Liver (tissue), 9 donors: ENCODE measurements around the gene GLOD4. TPM values are rescaled to one million over a fixed set of nuclear protein-coding genes. Genes with fewer than 3 reads are reported as not detected.

Experiments
- DNase-seq: peaks from one replicate; pipeline ENCODE4 v3.0.0-alpha.2; 2017; ENCODE audit warnings: low spot score
- H3K27ac ChIP-seq, 2 donors: one replicate each; pipeline ENCODE4 v1.7.0; 2013; ENCODE audit warnings: inconsistent platforms in 2 of 2, low read length in 2 of 2, control low read depth in 1 of 2, low read depth in 1 of 2, mild to moderate bottlenecking in 1 of 2
- H3K27me3 ChIP-seq, 4 donors: one replicate each; pipeline versions ENCODE4 v1.6.1 to v1.7.0; 2013; ENCODE audit warnings: low read length in 3 of 4, inconsistent platforms in 1 of 4, mild to moderate bottlenecking in 1 of 4, moderate library complexity in 1 of 4; ENCODE audit not compliant: control insufficient read depth in 4 of 4, insufficient read depth in 4 of 4
- H3K36me3 ChIP-seq, 4 donors: one replicate each; pipeline versions ENCODE4 v1.6.1 to v1.7.0; 2013; ENCODE audit warnings: low read length in 3 of 4, mild to moderate bottlenecking in 3 of 4, low read depth in 1 of 4, moderate library complexity in 1 of 4; ENCODE audit not compliant: control insufficient read depth in 4 of 4, insufficient read depth in 3 of 4
- H3K4me1 ChIP-seq, 4 donors: one replicate each; pipeline versions ENCODE4 v1.6.1 to v1.7.0; 2013; ENCODE audit warnings: low read length in 3 of 4, mild to moderate bottlenecking in 3 of 4, moderate library complexity in 1 of 4; ENCODE audit not compliant: control insufficient read depth in 4 of 4, insufficient read depth in 4 of 4
- H3K4me3 ChIP-seq, 3 donors: one replicate each; pipeline versions ENCODE4 v1.6.1 to v1.7.0; 2013; ENCODE audit warnings: low read length in 3 of 3, control low read depth in 1 of 3, low read depth in 1 of 3, mild to moderate bottlenecking in 1 of 3
- H3K9ac ChIP-seq, 2 donors: one replicate each; pipeline ENCODE4 v1.7.0; 2013; ENCODE audit warnings: low read length in 2 of 2, mild to moderate bottlenecking in 2 of 2, moderate library complexity in 2 of 2, control low read depth in 1 of 2, low read depth in 1 of 2
- H3K9me3 ChIP-seq, 4 donors: one replicate each; pipeline versions ENCODE4 v1.6.1 to v1.7.0; 2013; ENCODE audit warnings: low read length in 3 of 4; ENCODE audit not compliant: control insufficient read depth in 4 of 4
- ATF3 ChIP-seq: IDR thresholded peaks from 2 replicates; pipeline ENCODE4 v1.6.1; 2016; ENCODE audit warnings: antibody characterized with exemption
- CTCF ChIP-seq: fragments of 150-350 bp; IDR thresholded peaks from 2 replicates; pipeline ENCODE4 v1.5.1; 2017; ENCODE audit warnings: improper control_type of control experiment, low read depth, low read length; ENCODE audit not compliant: missing input control
- EGR1 ChIP-seq, 2 donors: IDR thresholded peaks; 2 replicates each; pipeline ENCODE4 v1.6.1; 2016 to 2018; ENCODE audit warnings: antibody characterized with exemption in 2 of 2, low read depth in 2 of 2
- FOXA1 ChIP-seq: IDR thresholded peaks from 2 replicates; pipeline ENCODE4 v1.6.1; 2016; ENCODE audit warnings: antibody characterized with exemption
- FOXA2 ChIP-seq: IDR thresholded peaks from 2 replicates; pipeline ENCODE4 v1.6.1; 2016; ENCODE audit warnings: antibody characterized with exemption
- GABPA ChIP-seq, 2 donors: IDR thresholded peaks in 1 of 2; conservative IDR thresholded peaks in 1 of 2; 2 replicates each; pipeline ENCODE4 v1.6.1; 2016; ENCODE audit warnings: antibody characterized with exemption in 2 of 2, mild to moderate bottlenecking in 1 of 2, moderate library complexity in 1 of 2
- HNF4A ChIP-seq, 2 donors: conservative IDR thresholded peaks; 2 replicates each; pipeline ENCODE4 v1.6.1; 2016; ENCODE audit warnings: antibody characterized with exemption in 2 of 2, mild to moderate bottlenecking in 2 of 2
- HNF4G ChIP-seq: IDR thresholded peaks from 2 replicates; pipeline ENCODE4 v1.6.1; 2016; ENCODE audit warnings: antibody characterized with exemption
- NR2F2 ChIP-seq: IDR thresholded peaks from 2 replicates; pipeline ENCODE4 v1.6.1; 2016; ENCODE audit warnings: antibody characterized with exemption
- RAD21 ChIP-seq, 2 donors: IDR thresholded peaks; 2 replicates each; pipeline ENCODE4 v1.6.1; 2016; ENCODE audit warnings: antibody characterized with exemption in 2 of 2, mild to moderate bottlenecking in 2 of 2
- REST ChIP-seq: IDR thresholded peaks from 2 replicates; pipeline ENCODE4 v1.6.1; 2016; ENCODE audit warnings: antibody characterized with exemption, mild to moderate bottlenecking
- RXRA ChIP-seq, 2 donors: IDR thresholded peaks; 2 replicates each; pipeline ENCODE4 v1.6.1; 2017 to 2018; ENCODE audit warnings: antibody characterized with exemption in 2 of 2, mild to moderate bottlenecking in 1 of 2
- SP1 ChIP-seq: IDR thresholded peaks from 2 replicates; pipeline ENCODE4 v1.6.1; 2018; ENCODE audit warnings: antibody characterized with exemption, mild to moderate bottlenecking
- TAF1 ChIP-seq: conservative IDR thresholded peaks from 2 replicates; pipeline ENCODE4 v1.6.1; 2016; ENCODE audit warnings: antibody characterized with exemption, mild to moderate bottlenecking
- YY1 ChIP-seq: IDR thresholded peaks from 2 replicates; pipeline ENCODE4 v1.6.1; 2016; ENCODE audit warnings: antibody characterized with exemption, mild to moderate bottlenecking
- WGBS: extraction: QIAGEN DNeasy Blood & Tissue Kit; methylation state at CpG from one replicate; pipeline ENCODE4 v1.1.7; 2013; 5-methylcytosine and 5-hydroxymethylcytosine counted together
- polyA plus RNA-seq, 2 donors: library from polyadenylated mRNA; stranded (reverse) in 1 of 2; unstranded in 1 of 2; fragments of 200-250 nt in 1 of 2; fragments of >200 nt in 1 of 2; fragmentation: Nextera tagmentation in 1 of 2; extraction: Ambion mirVana in 1 of 2; gene quantifications; one replicate each; pipeline versions ENCODE4 v1.2.1 to v1.2.3, GENCODE V29; 2013 to 2015
- total RNA-seq, 2 donors: library from RNA; depleted of rRNA; stranded (reverse); fragments of >200 nt; gene quantifications; one replicate each; pipeline ENCODE4 v1.2.3, GENCODE V29; 2014
- TF ChIP-seq, protein P1 (sequence below): IDR thresholded peaks from 2 replicates; pipeline ENCODE4 v1.6.1; 2016; ENCODE audit warnings: antibody characterized with exemption
- TF ChIP-seq, protein P2 (sequence below): IDR thresholded peaks from 2 replicates; pipeline ENCODE4 v1.6.1; 2016; ENCODE audit warnings: antibody characterized with exemption
- donor health status: healthy.
- donor health status: healthy.
- donor health status: healthy.
- donor health status: healthy.
- donor health status: healthy.

The GLOD4 gene
- total and polyA plus RNA-seq, 4 donors = 26.1 to 50.5 (median 39.0) TPM

DNA sequence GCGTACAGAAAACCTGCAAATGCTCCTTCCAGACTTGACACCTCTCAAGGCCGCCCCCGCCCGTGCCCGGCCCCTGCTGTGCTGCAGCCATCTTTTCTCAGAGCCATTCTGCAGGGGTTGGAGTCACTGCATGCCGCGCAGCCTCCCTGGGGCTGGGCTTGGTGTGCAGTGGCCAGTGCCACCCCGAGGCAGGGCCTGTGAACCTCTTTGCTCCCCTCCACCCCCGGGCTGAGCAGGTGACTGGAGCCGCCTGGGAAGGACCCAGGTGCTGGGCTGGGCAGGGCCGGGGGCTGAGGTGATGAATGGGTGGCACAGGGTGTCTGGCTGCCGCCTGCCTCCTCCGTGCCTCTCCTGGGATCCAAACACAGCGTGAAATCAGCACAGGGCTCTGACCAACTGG is 20.4 kb upstream of the GLOD4 start:
- DNase-seq = no peak
- WGBS = 95% methylated on average over 14 of the region's 14 CpGs
- H3K9ac ChIP-seq = no peak overlapping the region
- no peaks in the 10 kb centered on the region for H3K9me3 ChIP-seq
- H3K27me3 ChIP-seq = no peaks in the 10 kb centered on the region
- H3K4me1 ChIP-seq = no peaks in the 10 kb centered on the region
- no peak overlapping the region for H3K27ac ChIP-seq
- no peaks in the 10 kb centered on the region for H3K36me3 ChIP-seq
- H3K4me3 ChIP-seq = no peak overlapping the region
- no peak for TF ChIP-seq CTCF
- no peak for TF ChIP-seq SP1
- no peak for TF ChIP-seq TAF1
- no peak for TF ChIP-seq FOXA1
- TF ChIP-seq, protein P1, sequence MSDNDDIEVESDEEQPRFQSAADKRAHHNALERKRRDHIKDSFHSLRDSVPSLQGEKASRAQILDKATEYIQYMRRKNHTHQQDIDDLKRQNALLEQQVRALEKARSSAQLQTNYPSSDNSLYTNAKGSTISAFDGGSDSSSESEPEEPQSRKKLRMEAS = no peak
- no peak for TF ChIP-seq HNF4A (conservative IDR thresholded peaks at IDR 0.05)
- TF ChIP-seq NR2F2 = no peak
- no peak for TF ChIP-seq GABPA (IDR thresholded peaks at IDR 0.05 in 1 of 2, conservative IDR thresholded peaks at IDR 0.05 in 1 of 2)
- no peak for TF ChIP-seq HNF4G
- TF ChIP-seq REST = no peak
- no peak for TF ChIP-seq ATF3
- no peak for TF ChIP-seq FOXA2
- no peak for TF ChIP-seq EGR1 (IDR thresholded peaks at IDR 0.05; ENCODE audit: low read depth in 2 of 2)
- TF ChIP-seq, protein P2, sequence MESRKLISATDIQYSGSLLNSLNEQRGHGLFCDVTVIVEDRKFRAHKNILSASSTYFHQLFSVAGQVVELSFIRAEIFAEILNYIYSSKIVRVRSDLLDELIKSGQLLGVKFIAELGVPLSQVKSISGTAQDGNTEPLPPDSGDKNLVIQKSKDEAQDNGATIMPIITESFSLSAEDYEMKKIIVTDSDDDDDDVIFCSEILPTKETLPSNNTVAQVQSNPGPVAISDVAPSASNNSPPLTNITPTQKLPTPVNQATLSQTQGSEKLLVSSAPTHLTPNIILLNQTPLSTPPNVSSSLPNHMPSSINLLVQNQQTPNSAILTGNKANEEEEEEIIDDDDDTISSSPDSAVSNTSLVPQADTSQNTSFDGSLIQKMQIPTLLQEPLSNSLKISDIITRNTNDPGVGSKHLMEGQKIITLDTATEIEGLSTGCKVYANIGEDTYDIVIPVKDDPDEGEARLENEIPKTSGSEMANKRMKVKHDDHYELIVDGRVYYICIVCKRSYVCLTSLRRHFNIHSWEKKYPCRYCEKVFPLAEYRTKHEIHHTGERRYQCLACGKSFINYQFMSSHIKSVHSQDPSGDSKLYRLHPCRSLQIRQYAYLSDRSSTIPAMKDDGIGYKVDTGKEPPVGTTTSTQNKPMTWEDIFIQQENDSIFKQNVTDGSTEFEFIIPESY = no peak
- TF ChIP-seq RAD21 (IDR thresholded peaks at IDR 0.05) = no peak

GRCh38 chr17:801660-802059 is 19.6 kb upstream of the GLOD4 start:
- no peaks in the 10 kb centered on the region for H3K36me3 ChIP-seq
- no peaks in the 10 kb centered on the region for H3K9me3 ChIP-seq
- DNase-seq = no peak
- 64% methylated on average over 6 of the region's 6 CpGs for WGBS
- no peak overlapping the region for H3K9ac ChIP-seq
- H3K4me3 ChIP-seq = no peak overlapping the region
- no peaks in the 10 kb centered on the region for H3K4me1 ChIP-seq
- no peaks in the 10 kb centered on the region for H3K27me3 ChIP-seq
- H3K27ac ChIP-seq = no peak overlapping the region
- no peak for TF ChIP-seq YY1
- TF ChIP-seq TAF1 = no peak
- TF ChIP-seq, protein P1 = no peak
- no peak for TF ChIP-seq NR2F2
- TF ChIP-seq, protein P2 = no peak
- TF ChIP-seq EGR1 (IDR thresholded peaks at IDR 0.05; ENCODE audit: low read depth in 2 of 2) = no peak
- no peak for TF ChIP-seq GABPA (IDR thresholded peaks at IDR 0.05 in 1 of 2, conservative IDR thresholded peaks at IDR 0.05 in 1 of 2)
- TF ChIP-seq HNF4A (conservative IDR thresholded peaks at IDR 0.05) = no peak
- TF ChIP-seq HNF4G = no peak
- no peak for TF ChIP-seq FOXA2
- no peak for TF ChIP-seq ATF3
- no peak for TF ChIP-seq RXRA (IDR thresholded peaks at IDR 0.05)
- no peak for TF ChIP-seq SP1
- no peak for TF ChIP-seq REST
